ENCODE results near the gene ATG9A. TPM values are rescaled to one million over a fixed set of nuclear protein-coding genes. Genes with fewer than 3 reads are reported as not detected.

ATG9A gene
- total and polyA plus RNA-seq, 2 of the 8 experiments (the other 6 are each of a cell fraction or from before 2014, with no cell fraction given) = 43.6 to 66.8 TPM

GRCh38 chr2:219268294-219268693 lies 38.9 kb upstream of the ATG9A start (continued):
- no peak for TF ChIP-seq TBP (IDR thresholded peaks at IDR 0.05; ENCODE audit: low read depth, low read length)
- no peak for TF ChIP-seq CBX8 (IDR thresholded peaks at IDR 0.05; ENCODE audit: borderline replicate concordance, low read depth, low read length)
- no peak for TF ChIP-seq JUND (IDR thresholded peaks at IDR 0.05; ENCODE audit: low read length)
